Hematopoietic multipotent progenitor cell treated with erythropoietin and hydrocortisone succinate and interleukin-3 and kit ligand, for 8 days (in vitro differentiated cells): ENCODE data around the gene UBE2I.
"Not testable (repeated sequence)": the region's sequence is repeated elsewhere in the genome, so short reads cannot be mapped to it uniquely, and the experiment has no call there.

ENCODE experiments used
- DNase-seq: peaks from one replicate; pipeline ENCODE4 v3.0.0-alpha.2; 2015

Gene UBE2I

DNA sequence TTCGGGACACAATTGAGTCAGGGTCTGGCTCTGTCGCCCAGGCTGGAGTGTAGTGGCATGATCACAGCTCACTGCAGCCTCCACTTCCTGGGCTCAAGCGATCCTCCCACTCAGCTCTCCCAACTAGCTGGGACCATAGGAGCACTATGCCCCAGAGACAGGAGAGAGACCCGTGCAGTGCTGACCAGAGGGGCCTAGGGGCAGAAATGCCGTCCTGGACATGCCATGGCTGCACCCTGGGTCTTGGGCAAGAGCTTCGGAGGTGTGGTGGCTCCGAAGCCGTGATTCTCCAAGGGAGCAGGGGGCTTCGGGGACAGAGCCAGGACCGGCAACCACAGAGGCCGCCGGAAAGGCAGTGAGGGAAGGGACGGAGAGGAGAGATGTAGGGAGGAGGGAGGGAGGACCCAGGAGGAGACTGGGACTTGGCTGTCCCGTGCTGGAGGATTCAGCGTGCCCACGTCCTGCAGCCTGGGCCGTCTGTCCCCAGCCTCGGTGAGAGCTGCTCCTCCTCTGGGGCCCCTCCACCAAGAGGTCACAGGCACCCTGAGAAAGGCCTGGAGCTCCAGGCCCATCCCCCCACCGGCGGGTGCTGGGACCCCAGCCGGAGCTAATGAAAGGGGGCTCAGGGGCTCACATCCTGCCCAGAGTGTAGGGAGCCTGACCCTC, 31.7 kb upstream of the UBE2I start:
- no peak for DNase-seq

DNA sequence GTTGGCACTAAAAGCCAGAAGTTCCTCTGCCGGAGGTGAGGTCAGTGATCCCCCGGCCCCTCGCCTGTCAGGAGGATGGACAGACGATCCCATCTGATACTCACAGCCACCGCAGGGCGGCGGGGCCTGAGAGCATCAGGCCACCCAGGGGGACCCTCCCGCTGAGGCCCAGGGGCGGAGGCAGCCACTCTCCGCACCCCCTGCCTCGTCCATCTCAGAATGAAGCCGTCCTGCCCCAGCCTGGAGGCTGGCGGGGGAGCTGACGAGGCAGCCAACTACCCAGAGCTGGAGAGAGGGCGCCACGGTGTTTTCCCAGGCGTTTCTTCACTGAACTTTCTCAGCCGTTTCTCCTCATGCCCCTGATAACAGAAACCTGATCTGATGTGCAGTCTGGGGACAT, 31.0 kb upstream of the UBE2I start:
- DNase-seq = no peak

DNA sequence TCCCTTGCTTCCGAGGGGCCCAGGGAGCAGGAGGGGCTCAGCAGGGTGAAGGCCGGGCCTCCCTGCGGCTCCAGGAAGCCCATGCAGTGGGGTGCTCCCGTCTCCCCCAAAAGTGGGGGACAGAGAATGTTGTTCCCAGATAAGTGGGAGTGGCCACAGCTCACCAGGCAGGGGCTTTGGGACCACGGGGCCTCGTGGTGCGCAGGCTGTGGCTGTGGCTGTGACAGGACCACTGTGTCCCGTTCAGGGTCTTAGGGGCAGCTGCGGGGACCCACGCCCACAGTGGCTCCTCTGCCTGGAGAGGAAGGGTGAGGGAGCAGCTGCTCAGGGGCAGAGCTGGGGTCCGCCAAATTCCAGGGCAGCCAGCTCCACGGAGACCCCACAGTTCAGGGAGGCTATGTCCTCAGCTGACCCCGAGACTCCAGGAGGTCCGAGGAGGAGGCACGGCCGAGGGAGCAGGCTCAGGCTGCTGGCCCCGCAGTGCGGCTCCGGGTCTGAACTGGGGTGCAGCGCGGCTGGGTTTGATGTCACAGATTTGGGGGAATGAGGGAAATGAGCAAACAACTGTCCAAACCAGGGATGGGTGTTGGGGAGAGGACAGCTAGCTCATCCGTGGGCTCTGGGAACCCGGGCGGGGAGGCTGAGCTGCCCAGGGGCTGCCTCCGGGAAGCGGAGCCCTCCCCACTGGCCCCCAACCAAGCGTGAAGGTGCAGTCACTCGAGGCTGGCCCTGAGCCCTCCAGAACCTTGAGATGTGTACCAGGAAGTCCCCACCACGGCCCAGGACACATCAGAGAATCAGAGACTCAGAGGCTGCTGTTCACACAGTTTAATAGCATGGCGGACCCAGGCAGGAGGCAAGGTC, 30.1 kb upstream of the UBE2I start:
- DNase-seq = no peak

DNA sequence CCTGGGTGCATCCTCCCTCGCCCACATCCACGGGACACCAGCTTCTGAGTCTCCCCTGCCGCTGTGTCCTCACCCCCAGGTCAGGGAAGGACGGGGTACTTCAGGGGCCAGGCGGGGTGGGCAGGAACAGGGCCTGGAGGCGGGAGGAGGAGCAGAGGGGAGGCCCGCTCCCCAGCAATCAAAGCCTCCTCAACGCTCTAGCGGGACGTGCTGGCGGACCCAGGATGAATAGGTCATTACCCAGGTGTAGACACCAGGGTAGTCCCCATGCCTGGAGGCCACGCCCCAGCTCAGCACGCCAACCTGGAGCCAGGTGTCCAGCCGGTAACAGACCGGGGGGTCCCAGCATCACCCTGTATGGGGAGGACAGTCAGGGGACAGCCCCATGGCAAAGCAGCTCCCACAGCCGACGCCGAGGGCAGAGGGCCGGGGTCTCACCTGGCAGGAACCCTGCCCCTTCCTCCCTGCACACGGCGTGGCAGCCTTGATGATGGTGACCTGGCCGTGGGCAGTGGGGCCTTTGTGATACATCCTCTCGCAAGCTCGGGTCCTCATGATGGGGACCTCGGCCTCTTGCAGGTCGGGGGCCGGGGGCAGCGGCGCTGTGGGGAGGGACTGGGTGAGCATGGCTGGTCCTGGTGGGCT, 29.4 kb upstream of the UBE2I start:
- no peak for DNase-seq

DNA sequence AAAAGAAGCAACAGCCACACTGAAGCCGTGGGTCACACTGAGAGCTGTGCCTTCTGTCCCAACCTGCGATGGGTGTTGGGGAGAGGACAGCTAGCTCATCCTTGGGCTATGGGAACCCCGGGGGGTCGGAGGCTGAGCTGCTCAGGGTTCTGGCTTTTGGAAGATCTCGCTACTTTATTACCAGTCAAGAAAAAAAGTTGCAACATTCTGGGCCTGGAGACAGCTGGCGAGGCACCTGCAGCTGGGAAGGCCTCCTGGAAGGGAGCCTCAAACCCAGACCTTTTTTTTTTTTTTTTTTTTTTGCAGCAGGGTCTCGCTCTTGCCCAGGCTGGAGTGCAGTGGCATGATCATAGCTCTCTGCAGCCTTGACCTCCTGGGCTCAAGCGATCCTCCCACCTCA, 28.7 kb upstream of the UBE2I start:
- no peak for DNase-seq

DNA sequence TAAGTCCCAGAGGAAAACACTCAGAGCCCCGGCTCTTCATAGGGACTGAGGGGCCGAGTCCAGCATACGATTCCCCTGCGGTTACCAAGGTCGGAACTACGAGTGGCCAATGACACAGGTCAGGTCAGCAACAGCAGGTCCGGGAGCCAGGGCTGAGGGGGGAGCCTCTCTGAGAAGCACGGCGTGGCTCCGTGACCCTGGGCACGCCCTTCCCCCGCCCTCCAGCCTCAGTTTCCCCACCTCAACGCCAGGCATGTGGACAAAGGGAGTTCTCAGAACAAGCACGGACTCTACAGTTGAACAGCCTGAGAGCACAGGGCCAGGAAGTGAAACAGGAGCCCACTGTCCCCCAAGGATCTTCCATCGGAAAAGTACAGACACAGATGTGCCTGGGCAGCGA, 27.9 kb upstream of the UBE2I start:
- no peak for DNase-seq

DNA sequence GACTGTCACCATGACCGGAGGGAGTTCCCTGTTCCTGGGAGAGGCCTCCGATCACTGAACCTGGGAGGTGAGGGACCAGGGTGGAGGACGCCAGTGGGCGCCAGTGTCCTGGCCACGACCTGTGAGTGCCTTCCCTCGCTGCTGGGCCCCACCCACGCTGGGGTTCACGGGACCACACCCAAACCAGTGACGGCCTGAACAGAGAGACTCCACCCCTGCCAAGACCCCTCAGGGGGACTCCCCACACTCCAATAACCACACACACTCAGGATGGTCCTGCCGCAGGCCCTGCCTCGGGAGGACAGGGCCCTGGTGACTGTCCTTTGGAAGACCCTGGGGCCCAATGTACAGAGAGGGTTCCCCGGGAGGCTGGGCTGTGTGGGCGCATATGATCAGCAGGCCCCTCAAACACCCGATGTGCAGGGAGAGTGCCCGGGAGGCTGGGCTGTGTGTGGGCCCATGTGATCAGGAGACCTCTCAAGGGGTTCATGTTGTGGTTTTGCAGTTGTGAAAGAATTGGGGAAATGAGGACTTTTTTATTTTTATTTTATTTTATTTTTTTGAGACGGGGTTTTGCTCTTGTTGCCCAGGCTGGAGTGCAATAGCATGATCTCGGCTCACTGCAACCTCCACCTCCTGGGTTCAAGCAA, 27.0 kb upstream of the UBE2I start:
- DNase-seq = no peak

DNA sequence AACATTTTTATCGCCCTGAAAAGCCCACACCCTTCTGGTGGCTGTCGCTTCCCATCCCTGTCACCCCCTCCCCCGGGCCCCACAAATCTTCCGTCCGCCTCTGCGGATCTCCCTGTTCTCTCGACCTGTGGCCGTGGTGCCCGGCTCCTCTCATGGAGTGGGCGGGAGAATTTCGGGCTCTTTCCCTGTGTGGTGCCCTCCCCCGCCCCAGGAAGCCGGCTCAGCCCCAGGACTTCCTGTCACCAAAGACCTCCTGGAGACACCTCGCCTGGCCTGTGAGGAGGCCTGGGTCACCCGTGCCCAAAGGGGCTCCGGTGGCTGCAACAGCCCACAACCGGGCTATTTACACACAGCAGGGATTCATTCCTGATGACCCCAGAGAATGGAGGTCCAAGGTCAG, 26.1 kb upstream of the UBE2I start:
- DNase-seq = no peak

DNA sequence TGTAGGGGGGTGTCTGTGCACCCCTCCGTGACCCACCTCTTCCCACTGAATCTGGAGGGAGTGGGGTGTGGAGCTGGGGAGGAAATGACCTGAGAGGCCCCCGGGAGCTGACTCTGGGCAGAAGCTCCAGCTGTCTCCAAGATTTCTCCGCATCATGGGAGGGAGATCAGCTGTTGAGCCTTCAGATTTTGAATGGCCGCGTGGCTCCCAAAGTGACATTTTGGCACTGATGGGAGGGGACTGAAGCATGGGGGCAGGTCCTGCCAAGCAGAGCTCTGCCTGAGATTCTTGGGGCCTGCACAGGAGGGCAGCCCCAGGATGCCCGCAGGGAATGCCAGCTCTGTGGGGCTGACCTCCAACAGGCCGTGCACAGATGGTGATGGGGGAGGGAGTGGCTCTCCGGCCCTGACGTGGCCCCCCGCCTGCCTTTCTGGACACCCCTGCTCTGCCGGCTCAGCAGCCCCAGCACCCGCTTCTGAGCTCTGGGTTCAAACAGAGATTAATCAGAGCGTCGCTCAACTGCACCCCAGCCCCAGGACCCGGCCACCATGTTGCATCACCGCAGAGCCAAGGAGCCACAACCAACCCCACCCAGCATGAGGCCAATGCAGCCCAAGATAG, 25.3 kb upstream of the UBE2I start:
- DNase-seq = no peak

DNA sequence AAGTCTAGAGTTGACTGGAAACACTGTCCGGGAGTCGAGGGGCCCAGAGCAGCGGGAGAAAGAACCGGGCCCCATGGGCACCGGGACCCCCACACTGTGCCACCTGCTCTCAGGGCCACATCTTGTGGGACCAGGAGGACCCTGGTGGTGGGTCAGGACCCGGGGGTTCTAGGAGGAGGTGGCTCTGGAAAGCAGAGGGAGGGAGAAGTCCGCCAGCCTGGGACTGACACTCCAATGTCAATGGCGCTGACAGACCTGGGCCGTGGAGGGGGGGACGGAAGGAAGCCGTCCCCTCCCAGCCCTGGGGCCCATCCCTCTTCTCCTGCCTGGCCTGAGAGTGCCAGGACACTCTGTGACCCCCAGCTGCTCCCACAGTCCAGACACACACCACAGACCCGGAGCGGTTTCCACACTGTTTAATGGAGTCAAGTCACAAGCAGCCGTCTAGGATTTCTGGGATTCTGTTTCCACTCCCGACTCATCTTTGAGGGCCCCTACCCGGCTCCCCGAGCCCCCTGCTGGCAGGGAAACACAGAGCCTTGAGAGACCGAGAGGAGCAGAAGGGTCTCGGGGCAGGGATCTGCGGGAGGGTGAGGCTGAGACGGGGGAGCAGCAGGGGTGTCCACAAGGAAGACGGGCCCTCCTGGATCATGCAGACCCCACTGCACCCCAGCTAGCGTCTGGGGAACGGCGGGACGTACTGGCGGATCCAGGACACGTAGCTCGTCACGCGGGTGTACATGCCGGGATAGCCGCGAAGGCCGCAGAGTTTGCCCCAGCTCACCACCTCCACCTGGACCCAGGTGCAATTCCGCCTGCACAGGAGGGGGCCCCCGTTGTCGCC, 23.5 kb upstream of the UBE2I start:
- DNase-seq = no peak

DNA sequence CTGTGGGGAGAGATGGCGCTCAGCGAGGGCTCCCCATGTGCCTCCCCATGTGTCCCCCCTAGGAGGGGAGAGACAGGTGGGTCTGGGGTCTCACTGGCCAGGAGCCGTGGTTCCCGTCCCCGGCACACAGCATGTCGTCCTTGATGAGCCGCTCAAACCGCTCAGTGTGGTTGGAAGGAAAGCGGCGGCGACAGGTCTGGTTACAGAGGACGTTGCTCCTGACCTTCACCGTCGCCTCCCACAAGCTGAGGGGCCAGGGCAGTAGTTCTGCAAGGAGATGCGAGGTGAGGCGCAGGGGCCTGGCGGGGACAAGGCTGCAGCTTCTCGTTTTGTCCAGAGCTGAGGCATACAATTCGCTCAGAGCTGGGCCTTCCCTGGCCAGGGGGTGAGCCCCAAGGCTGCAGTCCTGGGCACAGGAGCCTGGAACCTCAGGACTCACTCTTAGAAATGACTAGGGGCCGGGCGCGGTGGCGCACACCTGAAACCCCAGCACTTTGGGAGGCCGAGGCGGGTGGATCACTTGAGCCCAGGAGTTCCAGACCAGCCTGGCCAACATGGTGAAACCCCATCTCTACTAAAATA, 22.8 kb upstream of the UBE2I start:
- no peak for DNase-seq

DNA sequence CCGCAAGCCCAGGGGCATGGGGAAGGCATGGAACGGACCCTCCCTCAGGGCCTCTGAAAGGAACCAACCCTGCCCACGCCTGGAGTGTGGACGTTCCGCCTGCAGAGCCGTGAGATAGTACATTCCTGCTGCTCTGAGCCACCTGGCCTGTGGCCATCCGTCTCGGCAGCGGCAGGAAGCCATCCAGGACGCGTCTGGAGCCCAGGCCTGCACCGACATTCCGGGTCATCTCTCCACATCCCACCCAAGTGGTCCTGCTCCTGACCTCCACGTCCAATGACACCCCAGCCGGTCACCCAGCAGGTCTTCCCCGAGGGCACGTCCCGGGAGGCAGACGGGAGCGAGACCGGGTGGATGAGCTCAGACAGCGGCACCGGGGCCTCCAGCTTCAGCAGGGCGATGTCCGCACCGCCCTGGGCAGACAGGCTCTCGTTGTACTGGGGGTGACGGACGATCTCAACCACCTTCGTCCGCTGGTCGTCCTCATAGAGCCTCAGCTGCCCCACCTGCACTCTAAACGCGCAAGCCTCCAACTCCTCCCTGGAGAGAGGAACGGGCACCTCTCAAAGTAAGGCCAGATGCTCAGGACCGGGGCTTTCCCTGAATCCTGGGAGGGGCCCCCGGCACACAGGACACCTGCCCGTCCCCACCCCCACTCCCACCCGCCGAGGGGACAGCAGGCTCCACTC, 21.3 kb upstream of the UBE2I start:
- DNase-seq = no peak

DNA sequence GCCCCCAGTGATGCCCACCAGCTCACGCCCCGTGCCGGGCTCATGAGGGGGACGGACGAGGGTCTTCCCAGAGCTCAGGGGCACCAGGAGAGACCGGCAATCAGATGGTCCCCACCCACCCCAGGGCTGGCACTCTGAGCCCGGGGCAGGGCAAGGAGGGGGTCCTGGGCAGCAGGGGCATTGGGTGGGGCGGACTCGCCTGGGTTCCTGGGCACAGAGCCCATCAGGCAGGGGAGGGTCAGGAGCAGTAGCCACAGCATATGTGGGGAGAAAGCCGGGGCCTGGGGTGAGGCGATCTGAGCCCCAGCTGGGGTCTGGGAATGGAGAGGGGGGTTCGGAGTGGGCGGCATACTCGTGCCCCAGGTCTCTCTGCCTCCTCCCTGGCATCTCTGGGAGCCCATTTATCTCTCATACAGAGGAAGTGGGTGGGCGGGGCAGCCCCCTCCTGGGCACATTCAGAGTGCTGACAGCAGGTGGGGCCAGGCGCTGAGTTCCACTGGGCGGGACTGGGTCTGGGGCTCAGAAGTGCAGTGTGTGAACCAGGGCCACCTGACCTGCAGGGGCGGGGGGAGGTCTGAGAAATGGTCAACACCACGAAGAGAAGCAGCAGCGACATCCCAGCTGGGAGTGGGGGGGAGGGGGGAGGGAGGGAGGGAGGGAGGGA, 20.5 kb upstream of the UBE2I start:
- no peak for DNase-seq

DNA sequence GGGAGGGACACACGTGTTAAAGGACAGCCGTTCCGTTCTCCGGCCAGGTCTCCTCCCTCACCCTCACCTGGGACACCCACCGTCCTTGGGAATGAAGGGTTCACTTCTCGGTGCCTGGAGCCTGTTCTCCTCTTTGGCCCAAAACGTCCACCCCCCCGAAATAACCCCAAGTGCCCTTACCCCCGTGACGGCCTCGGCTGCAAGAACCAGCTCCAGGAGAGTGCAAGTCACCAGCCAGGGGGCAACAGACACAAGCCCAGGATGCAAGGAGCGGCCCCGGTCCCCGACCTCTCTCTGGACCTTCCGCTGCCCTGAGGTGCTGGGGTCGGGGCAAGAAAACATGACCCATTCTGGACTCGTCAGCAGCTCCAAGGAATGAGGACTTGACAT, 20.0 kb upstream of the UBE2I start:
- no peak for DNase-seq

DNA sequence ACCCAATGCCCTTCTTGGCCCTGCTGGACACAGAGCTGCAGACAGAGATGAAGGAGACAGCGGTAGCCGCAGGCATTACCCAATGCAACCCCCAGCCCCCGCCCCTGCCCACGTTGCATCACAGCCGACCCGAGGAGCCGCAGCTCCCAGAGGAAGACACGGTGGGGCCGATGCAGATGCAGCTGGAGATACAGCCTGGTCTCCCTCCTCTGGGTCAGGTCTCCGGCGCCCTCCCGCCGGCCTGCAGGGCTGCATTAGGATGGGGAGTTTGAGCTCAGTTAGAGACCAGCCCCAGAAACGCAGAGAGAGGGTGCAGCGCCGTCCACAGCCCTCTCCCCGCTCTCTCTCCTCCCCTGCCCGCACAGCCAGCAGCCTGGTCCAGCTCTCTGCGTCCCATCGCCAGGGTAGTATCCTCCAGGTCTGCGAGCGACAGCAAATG, 19.4 kb upstream of the UBE2I start:
- DNase-seq = no peak

DNA sequence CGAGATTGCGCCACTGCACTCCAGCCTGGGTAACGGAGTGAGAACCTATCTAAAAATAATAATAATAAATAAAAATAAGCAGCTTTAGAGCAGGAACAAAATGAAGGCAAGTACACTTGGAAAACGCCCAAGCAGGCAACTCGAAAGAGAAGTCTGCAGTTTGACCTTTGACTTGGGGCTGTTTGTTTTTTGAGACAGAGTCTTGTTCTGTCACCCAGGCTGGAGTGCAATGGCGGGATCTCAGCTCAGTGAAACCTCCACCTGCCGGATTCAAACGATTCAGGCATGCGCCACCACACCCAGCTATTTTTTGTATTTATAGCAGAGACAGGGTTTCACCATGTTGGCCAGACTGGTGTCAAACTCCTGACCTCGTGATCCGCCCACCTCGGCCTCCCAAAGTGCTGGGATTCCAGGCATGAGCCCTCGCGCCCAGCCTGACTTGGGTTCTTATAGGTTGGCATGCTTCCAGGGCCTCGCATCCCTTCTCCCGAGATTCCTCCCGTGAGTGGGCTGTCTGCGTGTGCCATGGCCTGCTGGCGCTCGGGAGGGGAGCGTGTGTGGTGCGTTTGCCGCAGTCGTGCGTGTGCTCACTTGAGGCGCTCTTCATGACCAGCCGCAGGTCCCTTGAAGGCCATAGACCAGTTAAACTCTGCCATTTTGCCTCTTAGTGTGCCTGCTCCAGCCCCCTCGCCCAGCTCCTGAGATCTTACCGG, 18.4 kb upstream of the UBE2I start:
- no peak for DNase-seq

DNA sequence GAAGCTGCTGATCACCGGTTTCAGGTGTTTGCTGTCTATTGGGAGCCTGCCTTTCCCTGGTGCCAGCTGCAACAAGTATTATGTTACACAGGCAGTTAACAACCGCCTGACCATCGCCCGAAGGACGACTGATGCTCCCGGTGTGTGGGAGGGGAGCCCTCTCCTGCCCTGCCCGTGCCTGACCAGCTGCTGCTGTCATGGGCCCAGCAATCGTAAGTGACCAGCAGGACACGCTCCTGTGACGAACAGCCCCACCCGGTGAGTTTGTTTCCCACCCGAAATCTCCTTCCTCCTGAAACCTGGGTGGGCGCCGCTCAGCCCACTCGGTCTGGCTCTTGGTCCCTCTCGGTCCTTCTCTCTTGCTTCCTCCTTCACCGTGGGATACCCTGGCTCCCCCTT, 17.9 kb upstream of the UBE2I start:
- DNase-seq = no peak

DNA sequence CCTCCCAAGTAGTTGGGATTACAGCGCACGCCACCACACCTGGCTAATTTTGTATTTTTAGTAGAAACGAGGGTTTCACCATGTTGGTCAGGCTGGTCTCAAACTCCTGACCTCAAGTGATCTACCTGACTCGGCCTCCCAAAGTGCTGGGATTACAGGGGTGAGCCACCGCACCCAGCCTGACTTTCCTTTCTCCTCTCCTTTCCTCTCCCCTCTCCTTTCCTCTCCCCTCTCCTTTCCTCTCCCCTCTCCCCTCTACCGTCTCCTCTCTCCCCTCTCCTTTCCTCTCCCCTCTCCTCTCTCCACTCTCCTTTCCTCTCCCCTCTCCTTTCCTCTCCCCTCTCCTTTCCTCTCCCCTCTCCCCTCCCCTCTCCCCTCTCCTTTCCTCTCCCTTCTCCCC, 17.2 kb upstream of the UBE2I start:
- not testable (repeated sequence) for DNase-seq

DNA sequence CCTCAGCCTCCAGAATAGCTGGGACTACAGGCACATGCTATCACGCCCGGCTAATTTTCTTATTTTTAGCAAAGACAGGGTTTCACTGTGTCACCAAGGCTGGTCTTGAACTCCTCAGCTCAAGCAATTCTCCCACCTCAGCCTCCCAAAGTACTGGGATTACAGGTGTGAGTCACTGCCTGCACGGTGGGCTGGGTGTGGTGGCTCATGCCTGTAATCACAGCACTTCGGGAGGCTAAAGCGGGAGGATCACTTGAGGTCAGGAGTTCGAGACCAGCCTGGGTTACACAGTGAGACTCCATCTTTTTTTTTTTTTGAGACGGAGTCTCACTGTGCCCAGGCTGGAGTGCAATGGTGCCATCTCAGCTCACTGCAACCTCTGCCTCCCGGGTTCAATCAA, 16.6 kb upstream of the UBE2I start:
- not testable (repeated sequence) for DNase-seq
